Heart left ventricle (tissue), 16 donors: ENCODE data around the gene TCF7L2. TPM values are rescaled to one million over a fixed set of nuclear protein-coding genes. Genes with fewer than 3 reads are reported as not detected.

Source experiments
- ATAC-seq, 4 donors: fragments of 200-7000 bp; cut with Tn5 transposase; one replicate each; pipeline ENCODE4 v1.9.1; 2020 to 2022; ENCODE audit warnings: moderate library complexity in 4 of 4, mild to moderate bottlenecking in 3 of 4, moderate number of reproducible peaks in 1 of 4
- DNase-seq, 5 donors: peaks; one replicate each; pipeline ENCODE4 v3.0.0-alpha.2; 2020
- H3K27ac ChIP-seq, 12 donors: fragments of 200-600 bp; sonication (generic) in 4 of 12; one replicate each; pipeline versions ENCODE4 v1.5.0 to v1.8.0; 2016 to 2022; ENCODE audit warnings: mild to moderate bottlenecking in 2 of 12
- H3K27me3 ChIP-seq, 9 donors: fragments of 200-600 bp; sonication (generic) in 2 of 9; one replicate each; pipeline versions ENCODE4 v1.5.1 to v1.8.0; 2016 to 2022; ENCODE audit warnings: mild to moderate bottlenecking in 3 of 9
- H3K36me3 ChIP-seq, 9 donors: fragments of 200-600 bp; sonication (generic) in 2 of 9; one replicate each; pipeline versions ENCODE4 v1.5.0 to v1.8.0; 2018 to 2022; ENCODE audit warnings: mild to moderate bottlenecking in 2 of 9
- H3K4me1 ChIP-seq, 12 donors: fragments of 200-600 bp; sonication (generic) in 4 of 12; one replicate each; pipeline versions ENCODE4 v1.5.0 to v1.8.0; 2016 to 2022; ENCODE audit warnings: mild to moderate bottlenecking in 3 of 12
- H3K4me3 ChIP-seq, 12 donors: fragments of 200-600 bp; sonication (generic) in 4 of 12; one replicate each; pipeline versions ENCODE4 v1.5.0 to v1.8.0; 2017 to 2022; ENCODE audit warnings: mild to moderate bottlenecking in 9 of 12, moderate library complexity in 4 of 12
- H3K9me3 ChIP-seq, 12 donors: fragments of 200-600 bp; sonication (generic) in 4 of 12; one replicate each; pipeline versions ENCODE4 v1.5.0 to v1.8.0; 2016 to 2022; ENCODE audit warnings: mild to moderate bottlenecking in 1 of 12
- POLR2A ChIP-seq, 2 donors: fragments of 450-650 bp; IDR thresholded peaks; one replicate each; pipeline ENCODE4 v1.6.1; 2017; ENCODE audit warnings: antibody characterized with exemption in 2 of 2, mild to moderate bottlenecking in 2 of 2, moderate library complexity in 2 of 2
- WGBS, 4 donors: extraction: QIAGEN DNeasy Blood & Tissue Kit in 2 of 4; methylation state at CpG; one replicate each; pipeline versions ENCODE4 v1.1.5 to v1.1.7; 2013 to 2018; 5-methylcytosine and 5-hydroxymethylcytosine counted together
- intact Hi-C, 10 donors: fragments of 100-400 bp; cut with DNase I; formaldehyde crosslinking; loops; one replicate each; pipeline versions ENCODE4 v1.11.1 to v1.14.2; 2022
- polyA plus RNA-seq, 2 donors: library from polyadenylated mRNA; stranded (reverse); fragments of 200-250 nt; gene quantifications; one replicate each; pipeline ENCODE4 v1.2.3, GENCODE V29; 2013
- total RNA-seq, 9 donors: library from RNA; depleted of rRNA in 2 of 9; stranded (reverse); fragments of >200 nt in 2 of 9; fragmentation: NEBNext Ultra II Directional in 3 of 9; extraction: Animal tissue kit (Norgen Biotek cat#: 25700) in 3 of 9; gene quantifications; one replicate each; pipeline versions ENCODE4 v1.1.0 to v1.2.4, GENCODE V29; 2016 to 2023
- TF ChIP-seq, protein P1 (sequence below), 12 donors: fragments of 200-600 bp; sonication (generic) in 4 of 12; IDR thresholded peaks; one replicate each; pipeline versions ENCODE4 v1.5.0 to v1.8.0; 2018 to 2022; ENCODE audit warnings: antibody characterized with exemption in 12 of 12, mild to moderate bottlenecking in 5 of 12
- donor health status: ischemic (EF 13 %, LVEDD 7.1; RV severe dilation, severe dysfunction).
- donor health status: healthy with polysubstance abuse.
- donor health status: DM: no; HTN: yes; CAD: no.
- donor health status: DM: no; HTN: no; CAD: no.
- donor health status: ischemic (EF 25% LVEDD 6.9; RV normal size, moderate dysfunction).
- donor health status: ischemic (EF 25% LVEDD 5.7; RV mildly dilated, moderate dysfunction).
- donor health status: healthy.
- donor health status: DM: yes; HTN: yes; CAD: no.
- donor health status: ischemic (EF 35%, LVEDD 5.7; RV mildly dilated, moderate dysfunction).
- donor health status: nonischemic (EF 11% LVEDD 7.7; RV severe dilation, severe dysfunction).
- donor health status: DM: yes; HTN: yes; CAD: no.
- donor health status: PGD.
- donor health status: ischemic (EF 29% LVEDD 5.4; RV normal size, mild dysfunction).
- donor health status: nonischemic (EF 23%, LVEDD 6.1; RV moderate dilation, normal function).

TCF7L2 gene
- total and polyA plus RNA-seq, 11 donors: 4.3 to 17.5 (median 8.4) TPM

DNA sequence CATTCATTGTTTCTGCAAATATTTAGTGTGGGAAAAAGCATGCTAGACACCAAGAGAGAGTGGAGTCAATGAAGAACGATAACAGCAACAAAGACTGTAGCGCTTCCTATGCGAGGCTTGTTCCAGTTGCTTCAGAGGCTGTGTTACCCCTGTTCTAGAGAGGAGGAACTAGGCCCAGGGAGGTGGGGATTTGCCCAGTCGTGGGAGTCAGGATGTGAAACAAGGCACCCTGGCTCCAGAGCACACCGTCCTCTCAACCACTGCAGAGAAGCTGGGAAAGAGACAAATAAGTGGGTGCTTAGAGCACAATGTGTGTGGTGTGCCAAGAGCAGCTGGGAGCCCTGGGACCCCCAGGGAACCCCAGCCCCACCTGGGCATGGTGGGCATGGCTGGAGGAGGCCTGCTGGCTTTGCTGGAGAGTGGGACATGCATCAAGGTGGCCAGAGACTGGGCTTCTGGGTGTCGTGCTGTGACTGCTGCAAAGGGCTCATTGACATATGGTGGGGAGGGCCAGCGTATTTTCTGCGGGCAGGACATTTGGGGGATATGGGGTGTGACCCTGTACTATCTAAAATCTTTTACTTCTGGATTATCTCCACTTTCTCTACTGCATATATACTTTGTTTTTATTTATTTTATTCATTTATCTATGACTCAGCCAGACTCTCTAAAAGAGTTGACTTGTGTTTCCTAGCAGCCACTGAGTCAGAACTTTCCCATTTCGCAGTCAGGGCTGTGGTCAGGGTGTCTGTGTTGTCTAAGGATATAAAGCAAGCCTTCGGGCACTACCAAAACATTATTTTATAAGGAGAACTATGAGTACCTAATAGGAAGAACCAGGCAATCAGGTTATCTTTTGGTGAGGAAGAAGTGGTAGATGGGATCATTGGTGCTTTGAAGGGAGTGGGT, 95.4 kb downstream of the TCF7L2 start:
- H3K9me3 ChIP-seq: no peaks in the 10 kb centered on the region
- H3K36me3 ChIP-seq: peaks cover 0 to 5% (median 0%) of the 10 kb centered on the region in 9 donors
- ATAC-seq (no peak), DNase-seq (no peak)
- no peaks in the 10 kb centered on the region for H3K27me3 ChIP-seq
- TF ChIP-seq, protein P1, sequence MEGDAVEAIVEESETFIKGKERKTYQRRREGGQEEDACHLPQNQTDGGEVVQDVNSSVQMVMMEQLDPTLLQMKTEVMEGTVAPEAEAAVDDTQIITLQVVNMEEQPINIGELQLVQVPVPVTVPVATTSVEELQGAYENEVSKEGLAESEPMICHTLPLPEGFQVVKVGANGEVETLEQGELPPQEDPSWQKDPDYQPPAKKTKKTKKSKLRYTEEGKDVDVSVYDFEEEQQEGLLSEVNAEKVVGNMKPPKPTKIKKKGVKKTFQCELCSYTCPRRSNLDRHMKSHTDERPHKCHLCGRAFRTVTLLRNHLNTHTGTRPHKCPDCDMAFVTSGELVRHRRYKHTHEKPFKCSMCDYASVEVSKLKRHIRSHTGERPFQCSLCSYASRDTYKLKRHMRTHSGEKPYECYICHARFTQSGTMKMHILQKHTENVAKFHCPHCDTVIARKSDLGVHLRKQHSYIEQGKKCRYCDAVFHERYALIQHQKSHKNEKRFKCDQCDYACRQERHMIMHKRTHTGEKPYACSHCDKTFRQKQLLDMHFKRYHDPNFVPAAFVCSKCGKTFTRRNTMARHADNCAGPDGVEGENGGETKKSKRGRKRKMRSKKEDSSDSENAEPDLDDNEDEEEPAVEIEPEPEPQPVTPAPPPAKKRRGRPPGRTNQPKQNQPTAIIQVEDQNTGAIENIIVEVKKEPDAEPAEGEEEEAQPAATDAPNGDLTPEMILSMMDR (IDR thresholded peaks at IDR 0.05): no peak
- TF ChIP-seq POLR2A (IDR thresholded peaks at IDR 0.05): no peak
- WGBS, 4 donors: 92 to 95% (median 93%) methylated on average over 10 of the region's 10 CpGs
- intact Hi-C loops: no loop called here
- no peak overlapping the region for H3K4me3 ChIP-seq
- no peak overlapping the region for H3K27ac ChIP-seq
- H3K4me1 ChIP-seq: peaks cover 3 to 49% (median 22%) of the 10 kb centered on the region in 12 donors

DNA sequence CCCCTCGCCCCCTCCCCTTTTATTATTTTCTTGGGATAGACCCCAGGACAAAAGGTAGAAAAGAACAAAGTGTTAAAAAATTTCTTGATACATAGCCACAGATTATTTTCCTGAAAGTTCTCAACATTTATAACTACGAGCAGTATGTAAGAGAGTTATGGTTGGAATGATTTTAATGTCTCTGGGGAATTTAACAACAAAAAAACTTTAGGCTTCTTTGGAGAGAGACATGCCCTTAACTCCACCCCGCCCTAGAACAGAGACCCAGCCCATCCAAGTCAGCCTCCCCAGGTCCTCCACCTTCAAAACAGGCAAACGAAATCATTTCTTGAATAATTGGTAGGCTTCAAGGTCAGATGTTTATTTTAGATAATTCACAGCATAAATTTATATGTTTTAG, 97.1 kb downstream of the TCF7L2 start:
- WGBS, 4 donors: 59 to 68% (median 65%) methylated on average over 4 of the region's 4 CpGs
- no peaks in the 10 kb centered on the region for H3K9me3 ChIP-seq
- ATAC-seq (peak in 1 of 4 donors; percentile 26), DNase-seq (no peak)
- peak overlapping the region in 5 of 12 donors; percentile 21 to 55 (median 45) for H3K27ac ChIP-seq
- no peak for TF ChIP-seq POLR2A (IDR thresholded peaks at IDR 0.05)
- TF ChIP-seq, protein P1 (IDR thresholded peaks at IDR 0.05): no peak
- H3K27me3 ChIP-seq: no peaks in the 10 kb centered on the region
- no peak overlapping the region for H3K4me3 ChIP-seq
- peaks cover 3 to 58% (median 23%) of the 10 kb centered on the region in 12 donors for H3K4me1 ChIP-seq
- no peaks in the 10 kb centered on the region for H3K36me3 ChIP-seq
- intact Hi-C loops: no loop called here

- 39 to 47% (median 46%) methylated on average over 5 of the region's 5 CpGs for WGBS, 4 donors
Observed at GRCh38 chr10:113047605-113047962, 97.5 kb downstream of the TCF7L2 start.

More at GRCh38 chr10:113047605-113047962, 97.5 kb downstream of the TCF7L2 start:
- ATAC-seq: peak in 1 of 4 donors; percentile 44
- no peak for DNase-seq
- no peaks in the 10 kb centered on the region for H3K36me3 ChIP-seq
- intact Hi-C loops: no loop called here
- H3K27ac ChIP-seq: peak overlapping the region in 6 of 12 donors; percentile 14 to 55 (median 36)
- peaks cover 3 to 61% (median 21%) of the 10 kb centered on the region in 12 donors for H3K4me1 ChIP-seq
- no peaks in the 10 kb centered on the region for H3K27me3 ChIP-seq
- no peak overlapping the region for H3K4me3 ChIP-seq
- H3K9me3 ChIP-seq: no peaks in the 10 kb centered on the region
- TF ChIP-seq POLR2A (IDR thresholded peaks at IDR 0.05): no peak
- TF ChIP-seq, protein P1 (IDR thresholded peaks at IDR 0.05): no peak
